BLaER1 treated with 17β-estradiol and CSF1 and Interleukin-3, amounts not matched to agents 10 nM and 100 nM (cell line): ENCODE measurements around the gene IDI1.

ENCODE experiments used
- H3K27ac ChIP-seq, 11 experiments: shearing (Covaris generic); formaldehyde crosslinking; 2 replicates each; pipeline ENCODE4 v1.8.1; 2022
- H3K27me3 ChIP-seq, 11 experiments: shearing (Covaris generic); formaldehyde crosslinking; 2 replicates each; pipeline ENCODE4 v1.8.1; 2022
- H3K36me3 ChIP-seq, 11 experiments: shearing (Covaris generic); formaldehyde crosslinking; 2 replicates each; pipeline ENCODE4 v1.8.1; 2022
- H3K4me1 ChIP-seq, 10 experiments: shearing (Covaris generic); formaldehyde crosslinking; 2 replicates each; pipeline ENCODE4 v1.8.1; 2022
- H3K4me2 ChIP-seq, 11 experiments: shearing (Covaris generic); formaldehyde crosslinking; 2 replicates each; pipeline ENCODE4 v1.8.1; 2022
- H3K4me3 ChIP-seq, 10 experiments: shearing (Covaris generic); formaldehyde crosslinking; 2 replicates each; pipeline ENCODE4 v1.8.1; 2022
- H3K9ac ChIP-seq, 11 experiments: shearing (Covaris generic); formaldehyde crosslinking; 2 replicates each; pipeline ENCODE4 v1.8.1; 2022
- H3K9me3 ChIP-seq, 11 experiments: shearing (Covaris generic); formaldehyde crosslinking; replicated peaks in 1 of 11; 2 replicates each; pipeline ENCODE4 v1.8.1; 2022
- H4K20me1 ChIP-seq, 11 experiments: shearing (Covaris generic); formaldehyde crosslinking; 2 replicates each; pipeline ENCODE4 v1.8.1; 2022
- Cebpa-rat ChIP-seq, 11 experiments: shearing (Covaris generic); IDR thresholded peaks; 2 replicates each; pipeline ENCODE4 v1.8.1; 2022

IDI1 gene

GRCh38 chr10:1086787-1087186 is 37.9 kb upstream of the IDI1 start:
- no peak overlapping the region for H3K27ac ChIP-seq
- no peak overlapping the region for H3K9ac ChIP-seq
- TF ChIP-seq Cebpa-rat (IDR thresholded peaks at IDR 0.05) = no peak
- H3K9me3 ChIP-seq = no peaks in the 10 kb centered on the region
- no peak overlapping the region for H3K4me2 ChIP-seq
- no peak overlapping the region for H3K4me3 ChIP-seq
- H3K27me3 ChIP-seq = no peaks in the 10 kb centered on the region
- peaks cover 97 to 100% (median 100%) of the 10 kb centered on the region in 11 experiments for H3K36me3 ChIP-seq
- peaks cover 0 to 11% (median 7%) of the 10 kb centered on the region in 10 experiments; a peak in 9 of 20 replicates for H3K4me1 ChIP-seq
- peaks cover 20 to 98% (median 67%) of the 10 kb centered on the region in 11 experiments; a peak in 20 of 22 replicates for H4K20me1 ChIP-seq

- no peaks in the 10 kb centered on the region for H3K27me3 ChIP-seq
- peaks cover 0 to 11% (median 7%) of the 10 kb centered on the region in 10 experiments; a peak in 9 of 20 replicates for H3K4me1 ChIP-seq
- no peak for TF ChIP-seq Cebpa-rat (IDR thresholded peaks at IDR 0.05)
- 0 out of 22 replicates have a peak overlapping the region, but pooled peaks of 1 of the 11 experiments have one; percentile 21 for H3K4me2 ChIP-seq
- H3K36me3 ChIP-seq = peaks cover 94 to 100% (median 99%) of the 10 kb centered on the region in 11 experiments
- peaks cover 16 to 96% (median 59%) of the 10 kb centered on the region in 11 experiments; a peak in 19 of 22 replicates for H4K20me1 ChIP-seq
- H3K9ac ChIP-seq = no peak overlapping the region
- no peak overlapping the region for H3K4me3 ChIP-seq
- H3K9me3 ChIP-seq = no peaks in the 10 kb centered on the region
- peak overlapping the region in 1 of 11 experiments; percentile 10; a peak in 1 of 22 replicates for H3K27ac ChIP-seq
Observed at GRCh38 chr10:1085258-1085657, 36.3 kb upstream of the IDI1 start.

- H3K9me3 ChIP-seq = no peaks in the 10 kb centered on the region
- H3K9ac ChIP-seq = no peak overlapping the region
- H3K4me3 ChIP-seq = no peak overlapping the region
- no peak overlapping the region; a peak in 1 of 22 replicates for H3K27ac ChIP-seq
- peaks cover 0 to 11% (median 7%) of the 10 kb centered on the region in 10 experiments; a peak in 9 of 20 replicates for H3K4me1 ChIP-seq
- H3K36me3 ChIP-seq = peaks cover 94 to 100% (median 99%) of the 10 kb centered on the region in 11 experiments
- H3K4me2 ChIP-seq = peak overlapping the region in 4 of 11 experiments; percentile 18 to 28 (median 21); a peak in 4 of 22 replicates
- TF ChIP-seq Cebpa-rat (IDR thresholded peaks at IDR 0.05) = no peak
- H3K27me3 ChIP-seq = no peaks in the 10 kb centered on the region
- peaks cover 16 to 89% (median 52%) of the 10 kb centered on the region in 11 experiments; a peak in 19 of 22 replicates for H4K20me1 ChIP-seq
Observed at GRCh38 chr10:1084011-1084950, 35.4 kb upstream of the IDI1 start.

GRCh38 chr10:1083581-1083980 is 34.7 kb upstream of the IDI1 start:
- no peak overlapping the region for H3K27ac ChIP-seq
- H3K4me2 ChIP-seq = no peak overlapping the region
- peaks cover 16 to 89% (median 47%) of the 10 kb centered on the region in 11 experiments; a peak in 17 of 22 replicates for H4K20me1 ChIP-seq
- no peak overlapping the region for H3K4me3 ChIP-seq
- TF ChIP-seq Cebpa-rat (IDR thresholded peaks at IDR 0.05) = no peak
- peaks cover 94 to 100% (median 99%) of the 10 kb centered on the region in 11 experiments for H3K36me3 ChIP-seq
- peaks cover 0 to 11% (median 7%) of the 10 kb centered on the region in 10 experiments; a peak in 9 of 20 replicates for H3K4me1 ChIP-seq
- no peaks in the 10 kb centered on the region for H3K27me3 ChIP-seq
- no peak overlapping the region for H3K9ac ChIP-seq
- H3K9me3 ChIP-seq = no peaks in the 10 kb centered on the region

- no peaks in the 10 kb centered on the region for H3K9me3 ChIP-seq
- H3K4me2 ChIP-seq = no peak overlapping the region
- no peaks in the 10 kb centered on the region for H3K27me3 ChIP-seq
- peaks cover 78 to 97% (median 94%) of the 10 kb centered on the region in 11 experiments for H3K36me3 ChIP-seq
- H4K20me1 ChIP-seq = peaks cover 18 to 89% (median 36%) of the 10 kb centered on the region in 11 experiments; a peak in 21 of 22 replicates
- H3K4me3 ChIP-seq = no peak overlapping the region
- H3K27ac ChIP-seq = no peak overlapping the region
- no peak for TF ChIP-seq Cebpa-rat (IDR thresholded peaks at IDR 0.05)
- no peak overlapping the region for H3K9ac ChIP-seq
- H3K4me1 ChIP-seq = no peaks in the 10 kb centered on the region
Observed at GRCh38 chr10:1078668-1079067, 29.7 kb upstream of the IDI1 start.

- H3K4me1 ChIP-seq = peaks cover 3 to 11% (median 6%) of the 10 kb centered on the region in 10 experiments
- no peak for TF ChIP-seq Cebpa-rat (IDR thresholded peaks at IDR 0.05)
- H3K36me3 ChIP-seq = peaks cover 64 to 84% (median 80%) of the 10 kb centered on the region in 11 experiments
- no peaks in the 10 kb centered on the region for H3K9me3 ChIP-seq
- H3K27ac ChIP-seq = peak overlapping the region in 2 of 11 experiments; percentile 3 to 47; a peak in 1 of 22 replicates
- H3K4me3 ChIP-seq = no peak overlapping the region
- peaks cover 18 to 90% (median 45%) of the 10 kb centered on the region in 11 experiments; a peak in 20 of 22 replicates for H4K20me1 ChIP-seq
- H3K9ac ChIP-seq = no peak overlapping the region
- no peaks in the 10 kb centered on the region for H3K27me3 ChIP-seq
- H3K4me2 ChIP-seq = no peak overlapping the region
Observed at GRCh38 chr10:1074748-1075308, 25.9 kb upstream of the IDI1 start.

GRCh38 chr10:1074052-1074747 is 25.3 kb upstream of the IDI1 start:
- Histone ChIP-seq H3K9me3 (no peaks in the 10 kb centered on the region), H3K4me2 (no peak overlapping the region), H3K36me3 (peaks cover 57 to 78% (median 74%) of the 10 kb centered on the region in 11 experiments), H3K9ac (peak overlapping the region in 4 of 11 experiments; percentile 15 to 33 (median 21); a peak in 4 of 22 replicates), H3K4me3 (no peak overlapping the region), H4K20me1 (peaks cover 18 to 93% (median 43%) of the 10 kb centered on the region in 11 experiments; a peak in 20 of 22 replicates), H3K27me3 (no peaks in the 10 kb centered on the region), H3K27ac (peak overlapping the region in 5 of 11 experiments; percentile 3 to 60 (median 32); a peak in 6 of 22 replicates), H3K4me1 (peaks cover 9 to 17% (median 12%) of the 10 kb centered on the region in 10 experiments)
- no peak for TF ChIP-seq Cebpa-rat (IDR thresholded peaks at IDR 0.05)

- Histone ChIP-seq H4K20me1 (peaks cover 14 to 84% (median 34%) of the 10 kb centered on the region in 11 experiments; a peak in 20 of 22 replicates), H3K36me3 (peaks cover 38 to 60% (median 42%) of the 10 kb centered on the region in 11 experiments), H3K27me3 (no peaks in the 10 kb centered on the region), H3K27ac (peak overlapping the region in 4 of 11 experiments; percentile 16 to 47 (median 30); a peak in 5 of 22 replicates), H3K4me3 (no peak overlapping the region), H3K4me1 (peaks cover 9 to 32% (median 25%) of the 10 kb centered on the region in 10 experiments), H3K9me3 (peaks cover 0 to 4% (median 0%) of the 10 kb centered on the region in 11 experiments; a peak in 2 of 22 replicates), H3K4me2 (peak overlapping the region in 2 of 11 experiments; percentile 15 to 60; a peak in 2 of 22 replicates), H3K9ac (no peak overlapping the region; a peak in 1 of 22 replicates)
- TF ChIP-seq Cebpa-rat (IDR thresholded peaks at IDR 0.05) = peak in 3 of 11 experiments; percentile 21 to 52 (median 32); a peak in 3 of 22 replicates
Observed at GRCh38 chr10:1070919-1071318, 22.0 kb upstream of the IDI1 start.
